ENCODE results near the gene ROBO1.

Gene ROBO1

GRCh38 chr3:78875436-78875835 is 892.4 kb downstream of the ROBO1 start:
- DNase-seq (ENCODE audit: low read depth) = no peak

GRCh38 chr3:78873641-78874040 is 894.2 kb downstream of the ROBO1 start:
- no peak for DNase-seq (ENCODE audit: low read depth)

- no peak for DNase-seq (ENCODE audit: low read depth)
Measured at GRCh38 chr3:78872195-78872594, 895.6 kb downstream of the ROBO1 start.

- no peak for DNase-seq (ENCODE audit: low read depth)
Measured at GRCh38 chr3:78871048-78871447, 896.8 kb downstream of the ROBO1 start.

GRCh38 chr3:78870484-78870883 is 897.3 kb downstream of the ROBO1 start:
- DNase-seq (ENCODE audit: low read depth) = no peak

- DNase-seq (ENCODE audit: low read depth) = no peak
Measured at GRCh38 chr3:78868570-78868969, 899.2 kb downstream of the ROBO1 start.

GRCh38 chr3:78867409-78868372 is 900.1 kb downstream of the ROBO1 start:
- DNase-seq (ENCODE audit: low read depth) = no peak

GRCh38 chr3:78863306-78864203 is 904.2 kb downstream of the ROBO1 start:
- DNase-seq (ENCODE audit: low read depth) = no peak

- DNase-seq (ENCODE audit: low read depth) = no peak
Measured at GRCh38 chr3:78861156-78861555, 906.6 kb downstream of the ROBO1 start.

GRCh38 chr3:78860567-78860966 is 907.2 kb downstream of the ROBO1 start:
- no peak for DNase-seq (ENCODE audit: low read depth)

GRCh38 chr3:78858910-78859309 is 908.9 kb downstream of the ROBO1 start:
- DNase-seq (ENCODE audit: low read depth) = no peak

- no peak for DNase-seq (ENCODE audit: low read depth)
Measured at GRCh38 chr3:78858174-78858573, 909.6 kb downstream of the ROBO1 start.

- DNase-seq (ENCODE audit: low read depth) = no peak
Measured at GRCh38 chr3:78857494-78858111, 910.2 kb downstream of the ROBO1 start.

- DNase-seq (ENCODE audit: low read depth) = no peak
Measured at GRCh38 chr3:78856164-78856563, 911.6 kb downstream of the ROBO1 start.

GRCh38 chr3:78855190-78855589 is 912.6 kb downstream of the ROBO1 start:
- no peak for DNase-seq (ENCODE audit: low read depth)

GRCh38 chr3:78848392-78849288 is 919.2 kb downstream of the ROBO1 start:
- DNase-seq (ENCODE audit: low read depth) = no peak

GRCh38 chr3:78847603-78848002 is 920.2 kb downstream of the ROBO1 start:
- no peak for DNase-seq (ENCODE audit: low read depth)

- no peak for DNase-seq (ENCODE audit: low read depth)
Measured at GRCh38 chr3:78847203-78847602, 920.6 kb downstream of the ROBO1 start.

- DNase-seq (ENCODE audit: low read depth) = no peak
Measured at GRCh38 chr3:78846718-78847117, 921.1 kb downstream of the ROBO1 start.

- no peak for DNase-seq (ENCODE audit: low read depth)
Measured at GRCh38 chr3:78845605-78846004, 922.2 kb downstream of the ROBO1 start.

GRCh38 chr3:78844307-78844706 is 923.5 kb downstream of the ROBO1 start:
- DNase-seq (ENCODE audit: low read depth) = no peak
